Measurements from ENCODE around the gene ATP13A1.
"Not testable (repeated sequence)": the region's sequence is repeated elsewhere in the genome, so short reads cannot be mapped to it uniquely, and the experiment has no call there.

ATP13A1 gene

DNA sequence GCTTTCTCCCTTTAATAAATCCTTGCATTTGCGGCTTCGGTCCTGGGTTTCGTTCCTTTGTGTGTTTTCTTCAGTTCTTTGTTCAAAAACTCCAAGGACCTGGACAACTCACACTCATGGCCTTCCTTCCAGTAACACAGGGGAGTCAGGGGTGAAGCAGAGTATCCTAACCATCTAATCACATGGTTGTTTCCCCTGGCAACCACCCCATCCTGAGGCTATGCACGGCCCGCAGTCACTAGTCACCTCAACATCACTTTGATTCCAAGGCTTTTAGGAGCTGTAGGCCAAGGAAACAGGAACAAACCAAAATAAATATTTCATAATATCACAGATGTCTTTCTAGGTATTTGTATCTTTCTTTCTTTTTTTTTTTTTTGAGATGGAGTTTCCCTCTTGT, 34.1 kb upstream of the ATP13A1 start:
- POLR2A ChIA-PET (ENCODE audit: low non-redundant PET): no interaction called here
- TF ChIP-seq, protein P1, sequence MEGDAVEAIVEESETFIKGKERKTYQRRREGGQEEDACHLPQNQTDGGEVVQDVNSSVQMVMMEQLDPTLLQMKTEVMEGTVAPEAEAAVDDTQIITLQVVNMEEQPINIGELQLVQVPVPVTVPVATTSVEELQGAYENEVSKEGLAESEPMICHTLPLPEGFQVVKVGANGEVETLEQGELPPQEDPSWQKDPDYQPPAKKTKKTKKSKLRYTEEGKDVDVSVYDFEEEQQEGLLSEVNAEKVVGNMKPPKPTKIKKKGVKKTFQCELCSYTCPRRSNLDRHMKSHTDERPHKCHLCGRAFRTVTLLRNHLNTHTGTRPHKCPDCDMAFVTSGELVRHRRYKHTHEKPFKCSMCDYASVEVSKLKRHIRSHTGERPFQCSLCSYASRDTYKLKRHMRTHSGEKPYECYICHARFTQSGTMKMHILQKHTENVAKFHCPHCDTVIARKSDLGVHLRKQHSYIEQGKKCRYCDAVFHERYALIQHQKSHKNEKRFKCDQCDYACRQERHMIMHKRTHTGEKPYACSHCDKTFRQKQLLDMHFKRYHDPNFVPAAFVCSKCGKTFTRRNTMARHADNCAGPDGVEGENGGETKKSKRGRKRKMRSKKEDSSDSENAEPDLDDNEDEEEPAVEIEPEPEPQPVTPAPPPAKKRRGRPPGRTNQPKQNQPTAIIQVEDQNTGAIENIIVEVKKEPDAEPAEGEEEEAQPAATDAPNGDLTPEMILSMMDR (conservative IDR thresholded peaks at IDR 0.05; ENCODE audit: low read depth): no peak

DNA sequence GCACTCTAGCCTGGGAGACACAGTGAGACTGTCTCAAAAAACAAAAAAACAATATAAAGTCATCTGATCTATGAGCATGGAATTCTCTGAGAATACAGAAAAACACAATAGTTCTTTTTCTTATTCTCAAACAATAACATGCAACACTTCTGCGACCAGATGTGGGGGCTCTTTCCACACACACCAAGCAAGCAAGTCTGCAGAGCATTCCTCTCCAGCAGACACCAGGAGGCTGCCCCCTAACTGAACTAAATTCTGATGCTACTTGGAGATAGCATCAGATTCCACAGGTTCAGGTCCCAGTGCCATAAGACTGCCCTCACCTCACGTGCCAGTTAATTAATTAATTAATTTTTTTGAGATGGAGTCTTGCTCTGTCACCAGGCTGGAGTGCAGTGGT, 32.9 kb upstream of the ATP13A1 start:
- DNase-seq (ENCODE audit: low spot score): no peak
- ChIA-PET POLR2A (ENCODE audit: low non-redundant PET) (no interaction called here), CTCF (no interaction called here)
- no peak overlapping the region for H3K27ac ChIP-seq
- TF ChIP-seq, protein P1 (conservative IDR thresholded peaks at IDR 0.05; ENCODE audit: low read depth): no peak

More for the DNA sequence above, 34.1 kb upstream of the ATP13A1 start:
- CTCF ChIA-PET: no interaction called here
- H3K27ac ChIP-seq: no peak overlapping the region
- no peak for DNase-seq (ENCODE audit: low spot score)

DNA sequence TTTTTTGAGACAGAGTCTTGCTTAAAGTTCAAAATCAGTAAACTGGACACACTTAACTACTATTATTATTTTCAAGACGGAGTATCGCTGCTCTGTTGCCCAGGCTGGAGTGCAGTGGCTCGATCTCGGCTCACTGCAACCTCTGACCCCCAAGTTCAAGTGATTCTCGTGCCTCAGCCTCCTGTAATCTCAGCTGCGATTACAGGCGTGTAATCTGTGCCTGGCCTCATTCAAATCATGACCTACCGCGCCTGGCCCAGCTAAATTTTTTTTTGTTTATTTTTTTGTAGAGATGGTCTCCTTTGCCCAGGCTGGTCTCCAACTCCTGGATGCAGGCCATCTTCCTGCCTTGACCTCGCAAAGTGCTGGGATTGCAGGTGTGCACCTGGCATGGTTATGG, 28.2 kb upstream of the ATP13A1 start:
- H3K27ac ChIP-seq: no peak overlapping the region
- TF ChIP-seq, protein P1 (conservative IDR thresholded peaks at IDR 0.05; ENCODE audit: low read depth): no peak
- POLR2A ChIA-PET (ENCODE audit: low non-redundant PET): no interaction called here
- CTCF ChIA-PET: no interaction called here
- no peak for DNase-seq (ENCODE audit: low spot score)

DNA sequence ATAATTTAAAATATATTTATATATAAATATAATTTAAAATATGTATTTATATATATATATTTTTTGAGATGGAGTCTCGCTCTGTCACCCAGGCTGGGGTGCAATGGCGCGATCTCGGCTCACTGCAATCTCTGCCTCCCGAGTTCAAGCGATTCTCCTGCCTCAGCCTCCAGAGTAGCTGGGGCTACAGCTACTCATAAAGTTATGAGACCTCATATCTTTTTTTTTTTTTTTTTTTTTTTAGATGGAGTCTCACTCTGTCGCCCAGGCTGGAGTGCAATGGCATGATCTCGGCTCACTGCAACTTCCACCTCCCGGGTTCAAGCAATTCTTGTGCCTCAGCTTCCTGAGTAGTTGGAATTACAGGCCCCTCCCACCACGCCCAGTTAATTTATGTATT, 25.5 kb upstream of the ATP13A1 start:
- H3K27ac ChIP-seq; POLR2A ChIA-PET (ENCODE audit: low non-redundant PET); DNase-seq (ENCODE audit: low spot score); CTCF ChIA-PET: not testable (repeated sequence)

DNA sequence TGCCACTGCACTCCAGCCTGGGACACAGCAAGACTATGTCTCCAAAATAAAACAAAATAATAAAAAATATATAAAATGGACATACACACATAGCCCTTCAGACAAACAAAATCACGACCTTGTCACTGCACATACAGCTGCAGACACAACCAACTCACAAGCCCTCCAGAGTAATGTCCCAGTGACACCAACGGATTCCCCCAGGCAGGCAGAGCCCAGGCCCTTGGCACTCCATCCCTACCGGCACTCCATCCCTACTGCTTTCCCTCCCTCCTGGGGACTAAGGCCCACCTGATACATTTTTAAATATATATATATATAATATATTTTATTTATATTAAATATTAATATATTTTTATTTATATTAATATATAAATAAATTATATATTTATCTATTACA, 23.6 kb upstream of the ATP13A1 start:
- ChIA-PET POLR2A (ENCODE audit: low non-redundant PET) (no interaction called here), CTCF (no interaction called here)
- no peak overlapping the region for H3K27ac ChIP-seq
- TF ChIP-seq, protein P1 (conservative IDR thresholded peaks at IDR 0.05; ENCODE audit: low read depth): no peak
- no peak for DNase-seq (ENCODE audit: low spot score)

DNA sequence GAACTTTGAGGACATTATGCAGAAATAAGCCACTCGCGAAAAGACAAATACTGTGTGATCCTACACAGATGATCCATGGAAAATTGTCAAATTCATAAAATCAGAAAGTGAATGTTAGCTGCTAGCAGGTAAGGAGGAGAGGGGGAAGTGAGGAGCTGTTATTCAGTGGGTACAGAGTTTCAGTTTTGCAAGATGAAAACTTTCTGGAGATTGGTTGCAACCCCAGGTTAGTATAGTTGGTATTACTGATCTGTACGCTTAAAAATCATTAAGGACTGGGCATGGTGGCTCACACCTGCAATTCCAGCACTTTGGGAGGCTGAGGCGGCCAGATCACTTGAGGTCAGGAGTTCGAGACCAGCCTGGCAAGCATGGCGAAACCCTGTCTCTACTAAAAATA, 23.1 kb upstream of the ATP13A1 start:
- POLR2A ChIA-PET (ENCODE audit: low non-redundant PET): no interaction called here
- H3K27ac ChIP-seq: no peak overlapping the region
- TF ChIP-seq, protein P1 (conservative IDR thresholded peaks at IDR 0.05; ENCODE audit: low read depth): no peak
- CTCF ChIA-PET: no interaction called here
- DNase-seq (ENCODE audit: low spot score): no peak

DNA sequence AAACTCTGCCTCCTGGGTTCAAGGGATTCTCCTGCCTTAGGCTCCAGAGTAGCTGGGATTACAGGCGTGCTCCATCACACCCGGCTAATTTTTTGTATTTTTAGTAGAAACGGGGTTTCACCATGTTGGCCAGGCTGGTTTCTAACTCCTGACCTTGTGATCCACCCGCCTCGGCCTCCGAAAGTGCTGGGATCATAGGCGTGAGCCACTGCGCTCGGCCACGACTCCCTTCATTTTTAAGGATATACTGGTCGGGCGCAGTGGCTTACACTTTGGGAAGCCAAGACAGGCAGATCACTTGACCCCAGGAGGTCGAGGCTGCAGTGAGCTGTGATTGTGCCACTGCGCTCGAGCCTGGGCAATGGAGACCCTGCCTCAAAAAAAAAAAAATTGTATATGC, 22.6 kb upstream of the ATP13A1 start:
- CTCF ChIA-PET: interaction anchor here (0.6 kb wide), 1 partner anchor 28 kb away, joined by 3 read pairs; no protein-coding TSS in a partner anchor

More for the DNA sequence above, 22.6 kb upstream of the ATP13A1 start:
- POLR2A ChIA-PET (ENCODE audit: low non-redundant PET); DNase-seq (ENCODE audit: low spot score); H3K27ac ChIP-seq: not testable (repeated sequence)

Measured in RWPE1 (cell line).